MM.1S (cell line): ENCODE data around the gene PHACTR1.

ENCODE experiments used
- CTCF ChIP-seq: fragments of 300-600 bp; sonication (generic); IDR thresholded peaks from 2 replicates; pipeline ENCODE4 v1.5.1; 2016; ENCODE audit warnings: antibody characterized with exemption, low read length, mixed read lengths
- EZH2 ChIP-seq: fragments of 300-600 bp; sonication (generic); optimal IDR thresholded peaks from 2 replicates; pipeline ENCODE3; 2017; ENCODE audit warnings: low read depth, mild to moderate bottlenecking, antibody characterized with exemption, low read length, mixed read lengths
- EZH2phosphoT487 ChIP-seq: fragments of 300-600 bp; sonication (generic); IDR thresholded peaks from 2 replicates; pipeline ENCODE4 v1.6.1; 2018; ENCODE audit warnings: antibody characterized with exemption, low read length

GRCh38 chr6:13260831-13261230 lies 544.3 kb downstream of the PHACTR1 start:
- no peak for TF ChIP-seq CTCF
- no peak for TF ChIP-seq EZH2phosphoT487
- no peak for TF ChIP-seq EZH2
